KMS-11 (cell line): Measurements from ENCODE around the gene CST5.

Source experiments
- H2AFZ ChIP-seq: fragments of 200-600 bp; sonication (generic); 2 replicates; pipeline ENCODE4 v1.6.1; 2016; ENCODE audit warnings: antibody characterized with exemption, mixed run types, low read depth
- H3K27ac ChIP-seq: fragments of 200-600 bp; sonication (generic); 2 replicates; pipeline ENCODE4 v1.6.1; 2016; ENCODE audit warnings: mild to moderate bottlenecking, mixed run types
- H3K27me3 ChIP-seq: fragments of 200-600 bp; sonication (generic); 2 replicates; pipeline ENCODE4 v1.6.1; 2017; ENCODE audit warnings: mild to moderate bottlenecking, low read depth, mixed run types, moderate library complexity; ENCODE audit not compliant: insufficient read depth
- H3K36me3 ChIP-seq: fragments of 200-600 bp; sonication (generic); 2 replicates; pipeline ENCODE4 v1.6.1; 2017; ENCODE audit warnings: mild to moderate bottlenecking, mixed run types; ENCODE audit not compliant: insufficient read depth
- H3K4me1 ChIP-seq: fragments of 200-600 bp; sonication (generic); 2 replicates; pipeline ENCODE4 v1.6.1; 2016; ENCODE audit warnings: mild to moderate bottlenecking, low read depth, mixed run types; ENCODE audit not compliant: poor library complexity, severe bottlenecking
- H3K4me2 ChIP-seq: fragments of 200-600 bp; sonication (generic); 2 replicates; pipeline ENCODE4 v1.7.0; 2016; ENCODE audit warnings: mild to moderate bottlenecking, mixed run types
- H3K4me3 ChIP-seq: fragments of 200-600 bp; sonication (generic); IDR thresholded peaks from 2 replicates; pipeline ENCODE4 v1.6.1; 2017; ENCODE audit warnings: low read depth, low read length, mixed read lengths; ENCODE audit not compliant: insufficient read depth
- H3K79me2 ChIP-seq: fragments of 200-600 bp; sonication (generic); 2 replicates; pipeline ENCODE4 v1.6.1; 2016; ENCODE audit warnings: low read depth, mixed run types; ENCODE audit not compliant: insufficient read depth
- H3K9ac ChIP-seq: fragments of 200-600 bp; sonication (generic); 2 replicates; pipeline ENCODE4 v1.6.1; 2016; ENCODE audit warnings: mild to moderate bottlenecking, mixed run types
- H4K20me1 ChIP-seq: fragments of 200-600 bp; sonication (generic); 2 replicates; pipeline ENCODE4 v1.6.1; 2016; ENCODE audit warnings: mild to moderate bottlenecking, mixed run types; ENCODE audit not compliant: insufficient read depth
- TF ChIP-seq, protein P1 (sequence below): fragments of 200-600 bp; sonication (generic); conservative IDR thresholded peaks from 2 replicates; pipeline ENCODE4 v1.6.1; 2017; ENCODE audit warnings: low read depth, mild to moderate bottlenecking, antibody characterized with exemption, low read length, moderate library complexity, mixed read lengths

CST5 gene

DNA sequence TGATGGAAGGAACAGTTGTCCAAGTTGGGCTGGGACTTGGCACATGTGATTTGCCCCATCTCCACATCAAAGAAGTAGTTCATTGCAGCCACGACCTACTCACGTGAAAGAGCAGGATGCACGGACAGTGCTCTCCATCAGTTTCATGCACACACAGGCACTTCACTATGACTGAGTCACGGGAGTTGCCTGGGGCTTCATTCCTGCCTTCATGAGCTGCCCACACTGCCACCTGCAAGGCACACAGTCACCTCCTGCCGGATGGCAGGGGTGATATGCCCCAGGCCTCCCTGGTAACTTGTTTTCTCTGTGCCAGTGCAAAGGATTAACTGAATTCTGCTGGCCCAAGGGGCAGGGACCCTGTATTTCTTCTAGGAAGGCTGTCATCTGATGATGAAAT, 22.8 kb downstream of the CST5 start:
- Histone ChIP-seq H4K20me1 (no peaks in the 10 kb centered on the region), H3K4me2 (no peak overlapping the region), H3K4me3 (no peak overlapping the region), H3K27me3 (no peaks in the 10 kb centered on the region), H3K9ac (no peak overlapping the region), H2AFZ (no peak overlapping the region), H3K79me2 (no peaks in the 10 kb centered on the region), H3K4me1 (no peaks in the 10 kb centered on the region), H3K27ac (no peak overlapping the region), H3K36me3 (no peaks in the 10 kb centered on the region)
- TF ChIP-seq, protein P1, sequence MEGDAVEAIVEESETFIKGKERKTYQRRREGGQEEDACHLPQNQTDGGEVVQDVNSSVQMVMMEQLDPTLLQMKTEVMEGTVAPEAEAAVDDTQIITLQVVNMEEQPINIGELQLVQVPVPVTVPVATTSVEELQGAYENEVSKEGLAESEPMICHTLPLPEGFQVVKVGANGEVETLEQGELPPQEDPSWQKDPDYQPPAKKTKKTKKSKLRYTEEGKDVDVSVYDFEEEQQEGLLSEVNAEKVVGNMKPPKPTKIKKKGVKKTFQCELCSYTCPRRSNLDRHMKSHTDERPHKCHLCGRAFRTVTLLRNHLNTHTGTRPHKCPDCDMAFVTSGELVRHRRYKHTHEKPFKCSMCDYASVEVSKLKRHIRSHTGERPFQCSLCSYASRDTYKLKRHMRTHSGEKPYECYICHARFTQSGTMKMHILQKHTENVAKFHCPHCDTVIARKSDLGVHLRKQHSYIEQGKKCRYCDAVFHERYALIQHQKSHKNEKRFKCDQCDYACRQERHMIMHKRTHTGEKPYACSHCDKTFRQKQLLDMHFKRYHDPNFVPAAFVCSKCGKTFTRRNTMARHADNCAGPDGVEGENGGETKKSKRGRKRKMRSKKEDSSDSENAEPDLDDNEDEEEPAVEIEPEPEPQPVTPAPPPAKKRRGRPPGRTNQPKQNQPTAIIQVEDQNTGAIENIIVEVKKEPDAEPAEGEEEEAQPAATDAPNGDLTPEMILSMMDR = no peak

DNA sequence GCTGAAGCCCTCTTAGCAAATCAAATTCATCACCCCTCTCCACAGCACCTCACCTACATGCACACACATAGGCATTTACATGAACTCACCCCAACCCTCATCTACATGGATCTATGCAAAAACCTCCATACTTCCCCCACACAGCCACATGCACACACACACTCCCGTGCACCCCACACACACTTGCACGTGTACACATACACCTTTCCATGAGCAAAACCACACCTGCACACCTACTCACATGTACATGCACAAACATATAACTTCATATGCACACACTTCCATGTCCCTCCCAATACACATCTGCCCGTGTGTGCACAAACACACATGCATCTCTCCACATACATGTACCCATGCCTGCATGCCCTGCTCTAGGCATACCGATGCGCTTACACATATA, 23.3 kb downstream of the CST5 start:
- Histone ChIP-seq H3K36me3 (no peaks in the 10 kb centered on the region), H4K20me1 (no peaks in the 10 kb centered on the region), H3K27me3 (no peaks in the 10 kb centered on the region), H3K79me2 (no peaks in the 10 kb centered on the region), H3K4me3 (no peak overlapping the region), H3K9ac (no peak overlapping the region), H3K4me1 (no peaks in the 10 kb centered on the region), H3K4me2 (no peak overlapping the region), H2AFZ (no peak overlapping the region), H3K27ac (no peak overlapping the region)
- TF ChIP-seq, protein P1 = no peak

DNA sequence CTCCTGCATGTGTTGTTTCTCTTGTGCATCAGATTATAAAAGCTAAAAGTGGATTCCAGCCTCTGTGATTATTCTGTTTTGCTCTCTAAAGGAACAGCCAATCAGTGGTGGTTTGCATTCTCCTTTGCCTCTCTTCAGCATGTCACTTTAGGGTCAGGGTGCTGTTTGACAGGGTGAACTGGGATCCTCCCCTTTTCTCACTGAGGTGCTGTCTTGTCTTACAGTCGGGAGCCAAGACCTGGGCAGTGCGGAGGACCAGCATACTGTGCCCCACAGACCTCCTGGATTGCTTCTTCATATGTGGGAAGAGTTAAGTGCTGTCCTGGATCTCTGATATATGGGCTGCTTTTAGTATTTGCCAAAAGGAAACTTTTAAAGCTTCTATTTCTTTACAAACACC, 37.9 kb downstream of the CST5 start:
- Histone ChIP-seq H4K20me1 (no peaks in the 10 kb centered on the region), H3K4me3 (no peak overlapping the region), H3K27ac (no peak overlapping the region), H3K27me3 (no peaks in the 10 kb centered on the region), H3K79me2 (no peaks in the 10 kb centered on the region), H3K9ac (no peak overlapping the region), H2AFZ (no peak overlapping the region), H3K4me2 (no peak overlapping the region), H3K4me1 (no peaks in the 10 kb centered on the region), H3K36me3 (no peaks in the 10 kb centered on the region)
- TF ChIP-seq, protein P1 = no peak

DNA sequence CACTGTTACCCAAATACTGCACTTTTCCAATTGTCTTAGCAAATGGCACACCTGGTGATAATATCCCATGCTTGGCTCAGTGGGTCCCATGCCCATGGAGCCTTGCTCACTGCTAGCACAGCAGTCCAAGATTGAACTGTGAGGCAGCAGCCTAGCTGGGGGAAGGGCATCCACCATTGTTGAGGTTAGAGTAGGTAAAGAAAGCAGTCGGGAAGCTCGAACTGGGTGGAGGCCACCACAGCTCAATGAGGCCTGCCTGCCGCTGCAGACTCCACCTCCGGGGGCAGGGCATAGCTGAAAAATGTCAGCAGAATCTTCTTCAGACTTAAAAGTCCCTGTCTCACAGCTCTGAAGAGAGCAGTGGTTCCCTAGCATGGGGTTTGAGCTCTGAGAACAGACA, 43.8 kb downstream of the CST5 start:
- TF ChIP-seq, protein P1 = no peak
- Histone ChIP-seq H2AFZ (no peak overlapping the region), H3K36me3 (no peaks in the 10 kb centered on the region)

More for the DNA sequence above, 43.8 kb downstream of the CST5 start:
- Histone ChIP-seq H3K27ac (no peak overlapping the region), H3K4me2 (no peak overlapping the region), H4K20me1 (no peaks in the 10 kb centered on the region), H3K27me3 (no peaks in the 10 kb centered on the region), H3K9ac (no peak overlapping the region), H3K4me1 (peaks cover 10% of the 10 kb centered on the region), H3K4me3 (no peak overlapping the region), H3K79me2 (no peaks in the 10 kb centered on the region)
